Hepatocyte (in vitro differentiated cells): ENCODE data around the gene LARP7.
"Not testable (repeated sequence)": the region's sequence is repeated elsewhere in the genome, so short reads cannot be mapped to it uniquely, and the experiment has no call there.

Experiments
- EZH2 ChIP-seq: fragments of 200-600 bp; sonication (generic); IDR thresholded peaks from 2 replicates; pipeline ENCODE4 v1.6.1; 2016; ENCODE audit warnings: antibody characterized with exemption, mild to moderate bottlenecking, borderline replicate concordance
- TF ChIP-seq, protein P1 (sequence below): fragments of 200-600 bp; sonication (generic); IDR thresholded peaks from 2 replicates; pipeline ENCODE4 v1.5.1; 2016; ENCODE audit warnings: antibody characterized with exemption, mild to moderate bottlenecking; ENCODE audit not compliant: poor library complexity

DNA sequence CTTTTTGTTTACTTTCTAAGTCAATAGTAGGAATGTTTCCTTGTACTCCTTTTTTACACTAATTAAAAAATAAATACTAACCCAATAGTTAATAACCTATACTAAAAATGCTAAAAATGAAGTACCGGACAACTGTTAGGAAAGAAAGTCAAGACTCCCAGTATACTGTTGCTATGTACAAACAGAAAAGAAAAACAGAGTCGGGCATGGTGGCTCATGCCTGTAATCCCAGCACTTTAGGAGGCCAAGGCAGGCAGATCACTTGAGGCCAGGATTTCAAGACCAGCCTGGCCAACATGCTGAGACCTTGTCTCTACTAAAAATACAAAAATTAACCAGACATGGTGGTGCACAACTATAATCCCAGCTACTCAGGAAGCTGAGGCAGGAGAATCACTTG, 24.1 kb upstream of the LARP7 start:
- TF ChIP-seq, protein P1, sequence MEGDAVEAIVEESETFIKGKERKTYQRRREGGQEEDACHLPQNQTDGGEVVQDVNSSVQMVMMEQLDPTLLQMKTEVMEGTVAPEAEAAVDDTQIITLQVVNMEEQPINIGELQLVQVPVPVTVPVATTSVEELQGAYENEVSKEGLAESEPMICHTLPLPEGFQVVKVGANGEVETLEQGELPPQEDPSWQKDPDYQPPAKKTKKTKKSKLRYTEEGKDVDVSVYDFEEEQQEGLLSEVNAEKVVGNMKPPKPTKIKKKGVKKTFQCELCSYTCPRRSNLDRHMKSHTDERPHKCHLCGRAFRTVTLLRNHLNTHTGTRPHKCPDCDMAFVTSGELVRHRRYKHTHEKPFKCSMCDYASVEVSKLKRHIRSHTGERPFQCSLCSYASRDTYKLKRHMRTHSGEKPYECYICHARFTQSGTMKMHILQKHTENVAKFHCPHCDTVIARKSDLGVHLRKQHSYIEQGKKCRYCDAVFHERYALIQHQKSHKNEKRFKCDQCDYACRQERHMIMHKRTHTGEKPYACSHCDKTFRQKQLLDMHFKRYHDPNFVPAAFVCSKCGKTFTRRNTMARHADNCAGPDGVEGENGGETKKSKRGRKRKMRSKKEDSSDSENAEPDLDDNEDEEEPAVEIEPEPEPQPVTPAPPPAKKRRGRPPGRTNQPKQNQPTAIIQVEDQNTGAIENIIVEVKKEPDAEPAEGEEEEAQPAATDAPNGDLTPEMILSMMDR, result not testable (repeated sequence)
- TF ChIP-seq EZH2, result not testable (repeated sequence)
